A673 (cell line): ENCODE results near the gene TAS1R2.

Experiments
- CTCF ChIP-seq: fragments of 300-800, 200-600 bp; sonication (generic); conservative IDR thresholded peaks from 2 replicates; pipeline ENCODE4 v1.5.1; 2017; ENCODE audit warnings: low read depth, mild to moderate bottlenecking, antibody characterized with exemption, low read length, moderate library complexity, mixed read lengths
- EZH2 ChIP-seq: fragments of 200-600 bp; sonication (generic); IDR thresholded peaks from 2 replicates; pipeline ENCODE4 v1.6.1; 2017; ENCODE audit warnings: borderline replicate concordance, low read depth, mild to moderate bottlenecking, mixed read lengths, antibody characterized with exemption, low read length; ENCODE audit not compliant: poor library complexity, severe bottlenecking

- no peak for TF ChIP-seq EZH2
- no peak for TF ChIP-seq CTCF
Observed at GRCh38 chr1:18891426-18891780, 31.9 kb upstream of the TAS1R2 start.
